ENCODE data around the gene CLDN9.

The CLDN9 gene

GRCh38 chr16:2982402-2982801, 30.3 kb upstream of the CLDN9 start:
- H3K27ac Mint-ChIP-seq: no peak overlapping the region
- no peaks in the 10 kb centered on the region for H3K9me3 Mint-ChIP-seq
- no peaks in the 10 kb centered on the region for H3K36me3 Mint-ChIP-seq
- peaks cover 16% of the 10 kb centered on the region for H3K4me1 Mint-ChIP-seq
- no peaks in the 10 kb centered on the region for H3K27me3 Mint-ChIP-seq
- no peak overlapping the region for H3K4me3 Mint-ChIP-seq

- H3K36me3 Mint-ChIP-seq: no peaks in the 10 kb centered on the region
- no peak overlapping the region for H3K4me3 Mint-ChIP-seq
- no peaks in the 10 kb centered on the region for H3K27me3 Mint-ChIP-seq
- peaks cover 16% of the 10 kb centered on the region for H3K4me1 Mint-ChIP-seq
- no peaks in the 10 kb centered on the region for H3K9me3 Mint-ChIP-seq
- no peak overlapping the region for H3K27ac Mint-ChIP-seq
Observed at GRCh38 chr16:2983706-2984136, 29.0 kb upstream of the CLDN9 start.

GRCh38 chr16:2985462-2985861, 27.3 kb upstream of the CLDN9 start:
- Mint-ChIP-seq H3K9me3 (no peaks in the 10 kb centered on the region), H3K27ac (no peak overlapping the region), H3K4me1 (peaks cover 16% of the 10 kb centered on the region), H3K27me3 (no peaks in the 10 kb centered on the region), H3K4me3 (no peak overlapping the region), H3K36me3 (no peaks in the 10 kb centered on the region)

GRCh38 chr16:2985893-2986355, 26.8 kb upstream of the CLDN9 start:
- H3K4me3 Mint-ChIP-seq: no peak overlapping the region
- H3K27ac Mint-ChIP-seq: no peak overlapping the region
- no peaks in the 10 kb centered on the region for H3K27me3 Mint-ChIP-seq
- peaks cover 12% of the 10 kb centered on the region for H3K4me1 Mint-ChIP-seq
- no peaks in the 10 kb centered on the region for H3K9me3 Mint-ChIP-seq
- H3K36me3 Mint-ChIP-seq: no peaks in the 10 kb centered on the region

- H3K27ac Mint-ChIP-seq: no peak overlapping the region
- peaks cover 6% of the 10 kb centered on the region for H3K4me1 Mint-ChIP-seq
- H3K9me3 Mint-ChIP-seq: no peaks in the 10 kb centered on the region
- H3K4me3 Mint-ChIP-seq: no peak overlapping the region
- H3K36me3 Mint-ChIP-seq: no peaks in the 10 kb centered on the region
- H3K27me3 Mint-ChIP-seq: no peaks in the 10 kb centered on the region
Observed at GRCh38 chr16:2986623-2987188, 26.0 kb upstream of the CLDN9 start.

GRCh38 chr16:2987286-2987685, 25.4 kb upstream of the CLDN9 start:
- Mint-ChIP-seq H3K27ac (no peak overlapping the region), H3K4me1 (peaks cover 4% of the 10 kb centered on the region), H3K36me3 (no peaks in the 10 kb centered on the region), H3K27me3 (no peaks in the 10 kb centered on the region), H3K4me3 (no peak overlapping the region), H3K9me3 (no peaks in the 10 kb centered on the region)

- Mint-ChIP-seq H3K4me3 (no peak overlapping the region), H3K36me3 (no peaks in the 10 kb centered on the region), H3K27me3 (no peaks in the 10 kb centered on the region), H3K9me3 (no peaks in the 10 kb centered on the region), H3K4me1 (peaks cover 4% of the 10 kb centered on the region), H3K27ac (no peak overlapping the region)
Observed at GRCh38 chr16:2987833-2988232, 24.9 kb upstream of the CLDN9 start.

GRCh38 chr16:2988590-2989099, 24.1 kb upstream of the CLDN9 start:
- Mint-ChIP-seq H3K27ac (no peak overlapping the region), H3K9me3 (no peaks in the 10 kb centered on the region), H3K4me1 (peaks cover 4% of the 10 kb centered on the region), H3K27me3 (no peaks in the 10 kb centered on the region), H3K36me3 (no peaks in the 10 kb centered on the region), H3K4me3 (no peak overlapping the region)

- H3K36me3 Mint-ChIP-seq: no peaks in the 10 kb centered on the region
- no peak overlapping the region for H3K4me3 Mint-ChIP-seq
- H3K9me3 Mint-ChIP-seq: no peaks in the 10 kb centered on the region
- no peak overlapping the region for H3K27ac Mint-ChIP-seq
- no peaks in the 10 kb centered on the region for H3K27me3 Mint-ChIP-seq
- no peaks in the 10 kb centered on the region for H3K4me1 Mint-ChIP-seq
Observed at GRCh38 chr16:2990891-2991290, 21.8 kb upstream of the CLDN9 start.

- no peak overlapping the region for H3K4me3 Mint-ChIP-seq
- H3K27me3 Mint-ChIP-seq: no peaks in the 10 kb centered on the region
- H3K36me3 Mint-ChIP-seq: no peaks in the 10 kb centered on the region
- H3K27ac Mint-ChIP-seq: no peak overlapping the region
- no peaks in the 10 kb centered on the region for H3K4me1 Mint-ChIP-seq
- H3K9me3 Mint-ChIP-seq: no peaks in the 10 kb centered on the region
Observed at GRCh38 chr16:2991566-2992261, 21.0 kb upstream of the CLDN9 start.

GRCh38 chr16:2992383-2993081, 20.2 kb upstream of the CLDN9 start:
- Mint-ChIP-seq H3K4me3 (no peak overlapping the region), H3K9me3 (no peaks in the 10 kb centered on the region), H3K27me3 (no peaks in the 10 kb centered on the region), H3K36me3 (no peaks in the 10 kb centered on the region), H3K27ac (no peak overlapping the region), H3K4me1 (no peaks in the 10 kb centered on the region)

- H3K27me3 Mint-ChIP-seq: no peaks in the 10 kb centered on the region
- H3K9me3 Mint-ChIP-seq: no peaks in the 10 kb centered on the region
- no peak overlapping the region for H3K27ac Mint-ChIP-seq
- no peaks in the 10 kb centered on the region for H3K4me1 Mint-ChIP-seq
- H3K36me3 Mint-ChIP-seq: no peaks in the 10 kb centered on the region
- H3K4me3 Mint-ChIP-seq: no peak overlapping the region
Observed at GRCh38 chr16:2996298-2996697, 16.4 kb upstream of the CLDN9 start.

GRCh38 chr16:2999929-3000328, 12.8 kb upstream of the CLDN9 start:
- Mint-ChIP-seq H3K9me3 (no peaks in the 10 kb centered on the region), H3K27ac (peak overlapping the region; percentile 70), H3K27me3 (peaks cover under 1% of the 10 kb centered on the region), H3K4me1 (no peaks in the 10 kb centered on the region), H3K4me3 (no peak overlapping the region), H3K36me3 (no peaks in the 10 kb centered on the region)

GRCh38 chr16:3000540-3000939, 12.2 kb upstream of the CLDN9 start:
- Mint-ChIP-seq H3K36me3 (no peaks in the 10 kb centered on the region), H3K4me3 (no peak overlapping the region), H3K27ac (no peak overlapping the region), H3K27me3 (peaks cover 1% of the 10 kb centered on the region), H3K4me1 (no peaks in the 10 kb centered on the region), H3K9me3 (no peaks in the 10 kb centered on the region)

GRCh38 chr16:3001316-3001715, 11.4 kb upstream of the CLDN9 start:
- no peaks in the 10 kb centered on the region for H3K4me1 Mint-ChIP-seq
- H3K9me3 Mint-ChIP-seq: no peaks in the 10 kb centered on the region
- H3K4me3 Mint-ChIP-seq: no peak overlapping the region
- H3K27ac Mint-ChIP-seq: no peak overlapping the region
- peaks cover 2% of the 10 kb centered on the region for H3K27me3 Mint-ChIP-seq
- H3K36me3 Mint-ChIP-seq: no peaks in the 10 kb centered on the region
